Ishikawa (cell line): ENCODE measurements around the gene SSBP3.

Experiments
- CEBPB ChIP-seq: IDR thresholded peaks from 2 replicates; pipeline ENCODE4 v1.6.1; 2012
- CREB1 ChIP-seq: IDR thresholded peaks from 2 replicates; pipeline ENCODE4 v1.6.1; 2012; ENCODE audit warnings: low read depth
- EGR1 ChIP-seq: IDR thresholded peaks from 2 replicates; pipeline ENCODE4 v1.6.1; 2012
- EP300 ChIP-seq: IDR thresholded peaks from 2 replicates; pipeline ENCODE4 v1.6.1; 2012; ENCODE audit warnings: borderline replicate concordance
- FOXM1 ChIP-seq: IDR thresholded peaks from 2 replicates; pipeline ENCODE4 v1.6.1; 2012; ENCODE audit warnings: low read depth, borderline replicate concordance
- RAD21 ChIP-seq: IDR thresholded peaks from 2 replicates; pipeline ENCODE4 v1.6.1; 2012; ENCODE audit warnings: low read depth
- TAF1 ChIP-seq: IDR thresholded peaks from 2 replicates; pipeline ENCODE4 v1.6.1; 2012; ENCODE audit warnings: low read depth, mild to moderate bottlenecking
- TCF12 ChIP-seq: IDR thresholded peaks from 2 replicates; pipeline ENCODE4 v1.6.1; 2012; ENCODE audit warnings: low read depth
- TEAD4 ChIP-seq: IDR thresholded peaks from 2 replicates; pipeline ENCODE4 v1.6.1; 2012
- YY1 ChIP-seq: IDR thresholded peaks from 2 replicates; pipeline ENCODE4 v1.6.1; 2012; ENCODE audit warnings: low read depth
- TF ChIP-seq, protein P1 (sequence below): IDR thresholded peaks from 2 replicates; pipeline ENCODE4 v1.6.1; 2012
- TF ChIP-seq, protein P2 (sequence below): IDR thresholded peaks from 2 replicates; pipeline ENCODE4 v1.6.1; 2012; ENCODE audit warnings: low read depth, mild to moderate bottlenecking
- TF ChIP-seq, protein P3 (sequence below): IDR thresholded peaks from 2 replicates; pipeline ENCODE4 v1.6.1; 2012

DNA sequence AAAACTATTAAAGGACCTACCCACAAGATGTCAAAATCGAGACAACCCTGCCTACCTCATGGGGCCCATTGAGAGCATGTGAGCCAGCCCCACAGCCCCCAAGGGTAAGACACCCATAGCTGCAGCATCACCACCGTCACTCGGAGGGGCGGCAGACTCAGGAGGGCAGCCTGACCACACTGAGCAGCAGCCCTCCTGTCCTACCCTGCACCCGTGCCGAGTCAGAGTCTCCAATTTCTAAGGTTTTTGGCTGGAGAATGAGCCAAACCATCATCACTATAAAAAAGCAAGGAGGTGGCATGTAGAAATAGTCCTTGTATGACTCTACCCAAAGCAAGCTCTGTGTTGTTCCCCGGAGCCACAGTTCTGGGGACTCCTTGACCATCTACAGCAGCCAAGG, 94.7 kb downstream of the SSBP3 start:
- TF ChIP-seq RAD21 = no peak
- no peak for TF ChIP-seq FOXM1
- TF ChIP-seq, protein P1, sequence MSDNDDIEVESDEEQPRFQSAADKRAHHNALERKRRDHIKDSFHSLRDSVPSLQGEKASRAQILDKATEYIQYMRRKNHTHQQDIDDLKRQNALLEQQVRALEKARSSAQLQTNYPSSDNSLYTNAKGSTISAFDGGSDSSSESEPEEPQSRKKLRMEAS = no peak
- TF ChIP-seq YY1 = no peak
- no peak for TF ChIP-seq EP300
- TF ChIP-seq, protein P2, sequence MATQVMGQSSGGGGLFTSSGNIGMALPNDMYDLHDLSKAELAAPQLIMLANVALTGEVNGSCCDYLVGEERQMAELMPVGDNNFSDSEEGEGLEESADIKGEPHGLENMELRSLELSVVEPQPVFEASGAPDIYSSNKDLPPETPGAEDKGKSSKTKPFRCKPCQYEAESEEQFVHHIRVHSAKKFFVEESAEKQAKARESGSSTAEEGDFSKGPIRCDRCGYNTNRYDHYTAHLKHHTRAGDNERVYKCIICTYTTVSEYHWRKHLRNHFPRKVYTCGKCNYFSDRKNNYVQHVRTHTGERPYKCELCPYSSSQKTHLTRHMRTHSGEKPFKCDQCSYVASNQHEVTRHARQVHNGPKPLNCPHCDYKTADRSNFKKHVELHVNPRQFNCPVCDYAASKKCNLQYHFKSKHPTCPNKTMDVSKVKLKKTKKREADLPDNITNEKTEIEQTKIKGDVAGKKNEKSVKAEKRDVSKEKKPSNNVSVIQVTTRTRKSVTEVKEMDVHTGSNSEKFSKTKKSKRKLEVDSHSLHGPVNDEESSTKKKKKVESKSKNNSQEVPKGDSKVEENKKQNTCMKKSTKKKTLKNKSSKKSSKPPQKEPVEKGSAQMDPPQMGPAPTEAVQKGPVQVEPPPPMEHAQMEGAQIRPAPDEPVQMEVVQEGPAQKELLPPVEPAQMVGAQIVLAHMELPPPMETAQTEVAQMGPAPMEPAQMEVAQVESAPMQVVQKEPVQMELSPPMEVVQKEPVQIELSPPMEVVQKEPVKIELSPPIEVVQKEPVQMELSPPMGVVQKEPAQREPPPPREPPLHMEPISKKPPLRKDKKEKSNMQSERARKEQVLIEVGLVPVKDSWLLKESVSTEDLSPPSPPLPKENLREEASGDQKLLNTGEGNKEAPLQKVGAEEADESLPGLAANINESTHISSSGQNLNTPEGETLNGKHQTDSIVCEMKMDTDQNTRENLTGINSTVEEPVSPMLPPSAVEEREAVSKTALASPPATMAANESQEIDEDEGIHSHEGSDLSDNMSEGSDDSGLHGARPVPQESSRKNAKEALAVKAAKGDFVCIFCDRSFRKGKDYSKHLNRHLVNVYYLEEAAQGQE = no peak
- TF ChIP-seq, protein P3, sequence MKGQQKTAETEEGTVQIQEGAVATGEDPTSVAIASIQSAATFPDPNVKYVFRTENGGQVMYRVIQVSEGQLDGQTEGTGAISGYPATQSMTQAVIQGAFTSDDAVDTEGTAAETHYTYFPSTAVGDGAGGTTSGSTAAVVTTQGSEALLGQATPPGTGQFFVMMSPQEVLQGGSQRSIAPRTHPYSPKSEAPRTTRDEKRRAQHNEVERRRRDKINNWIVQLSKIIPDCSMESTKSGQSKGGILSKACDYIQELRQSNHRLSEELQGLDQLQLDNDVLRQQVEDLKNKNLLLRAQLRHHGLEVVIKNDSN = no peak
- TF ChIP-seq TAF1 = no peak
- no peak for TF ChIP-seq CEBPB
- no peak for TF ChIP-seq TEAD4
- TF ChIP-seq CREB1 = no peak
- no peak for TF ChIP-seq EGR1
- no peak for TF ChIP-seq TCF12
